Kidney epithelial cell (primary cell): ENCODE results near the gene RSAD1. TPM values are rescaled to one million over a fixed set of nuclear protein-coding genes. Genes with fewer than 3 reads are reported as not detected.

Source experiments
- DNase-seq: peaks from one replicate; pipeline ENCODE4 v3.0.0-alpha.2; 2010; ENCODE audit warnings: low read depth
- H3K27me3 ChIP-seq: 2 replicates; pipeline ENCODE4 v1.6.0; 2011; ENCODE audit warnings: low read length; ENCODE audit not compliant: control insufficient read depth, insufficient read depth
- H3K36me3 ChIP-seq: 2 replicates; pipeline ENCODE4 v1.5.1; 2011; ENCODE audit warnings: low read length; ENCODE audit not compliant: control insufficient read depth, insufficient read depth
- H3K4me3 ChIP-seq: 2 replicates; pipeline ENCODE4 v1.5.1; 2011; ENCODE audit warnings: low read depth, mild to moderate bottlenecking, control low read depth, low read length
- CTCF ChIP-seq: IDR thresholded peaks from 2 replicates; pipeline ENCODE4 v1.5.1; 2011; ENCODE audit warnings: mild to moderate bottlenecking, moderate library complexity, low read length, control low read depth, inconsistent platforms; ENCODE audit not compliant: insufficient read depth, poor library complexity, severe bottlenecking
- total RNA-seq: library from RNA; depleted of rRNA; stranded (reverse); fragments of >200 nt; gene quantifications from 2 replicates; pipeline ENCODE4 v1.2.3, GENCODE V29; 2015

Gene RSAD1
- total RNA-seq, 1 donor from 2014 or later, result 28.4 TPM

DNA sequence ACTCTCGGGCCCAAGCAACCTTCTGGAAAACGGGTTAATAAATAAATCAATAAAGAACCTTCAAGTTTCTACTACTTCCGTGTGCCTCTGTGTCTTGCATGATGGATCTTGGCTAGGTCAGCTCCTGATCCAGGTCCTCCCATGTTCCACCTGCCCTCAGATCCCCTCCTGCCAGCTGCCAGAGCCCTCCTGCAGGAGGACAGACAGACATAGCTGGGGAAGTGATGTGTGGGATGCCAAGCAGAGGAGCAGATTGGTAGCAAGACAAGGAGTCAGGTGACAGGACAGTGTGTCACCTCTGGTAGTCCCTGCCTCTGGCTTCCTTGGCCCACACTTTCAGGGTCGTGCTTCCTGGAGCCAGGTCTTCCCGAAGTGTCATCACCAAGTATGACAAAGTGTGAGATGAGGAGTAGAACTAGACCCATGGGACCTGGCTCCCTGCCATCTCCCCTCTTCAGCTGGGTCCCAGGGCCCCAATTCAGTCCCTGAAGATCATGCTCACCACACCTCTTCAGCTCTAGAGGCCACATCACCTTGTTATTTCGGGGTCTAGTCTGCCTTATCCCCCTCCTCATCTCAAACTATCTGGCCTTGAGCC lies 52.9 kb downstream of the RSAD1 start:
- Histone ChIP-seq H3K27me3 (peaks cover 21% of the 10 kb centered on the region), H3K36me3 (no peaks in the 10 kb centered on the region), H3K4me3 (no peak overlapping the region)
- TF ChIP-seq CTCF, result no peak
- no peak for DNase-seq

- peaks cover 18% of the 10 kb centered on the region for H3K27me3 ChIP-seq
- peak within 1 kb of the TSS; percentile 11 for H3K4me3 ChIP-seq
- H3K36me3 ChIP-seq, result no peaks in the 10 kb centered on the region
- no peak for DNase-seq
- no peak for TF ChIP-seq CTCF
Measured at GRCh38 chr17:50532452-50533024, 53.9 kb downstream of the RSAD1 start, which contains the start of gene EPN3. Gene EPN3, plus strand, starts transcription at chr17:50532735. Its CDS starts 3,822 bp downstream, at chr17:50536557.

- no peak for TF ChIP-seq CTCF
- peak overlapping the region; percentile 11 for H3K4me3 ChIP-seq
- peaks cover 18% of the 10 kb centered on the region for H3K27me3 ChIP-seq
- DNase-seq, result no peak
- H3K36me3 ChIP-seq, result no peaks in the 10 kb centered on the region
Measured at GRCh38 chr17:50533185-50533584, 54.5 kb downstream of the RSAD1 start.

DNA sequence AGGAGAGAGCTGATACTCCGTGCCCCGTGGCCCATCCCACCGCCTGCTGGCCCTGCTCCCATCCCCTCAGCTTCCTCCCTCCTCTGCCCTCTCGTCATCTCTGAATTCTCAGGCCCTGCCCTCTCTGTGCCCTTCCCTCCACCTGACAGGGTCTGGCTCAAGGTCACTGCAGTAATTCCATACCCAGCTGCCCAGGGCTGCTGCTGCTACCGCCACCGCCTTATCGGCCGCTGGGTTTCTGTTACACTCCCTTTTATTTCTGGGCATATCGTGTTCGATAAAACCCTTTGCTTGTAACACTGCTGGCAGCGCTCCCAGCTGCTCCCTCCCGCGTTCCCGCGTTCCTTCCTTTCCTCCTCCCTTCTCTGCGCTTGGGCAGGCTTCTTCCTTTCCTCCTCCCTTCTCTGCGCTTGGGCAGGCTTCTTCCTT lies 55.1 kb downstream of the RSAD1 start:
- H3K36me3 ChIP-seq, result no peaks in the 10 kb centered on the region
- H3K27me3 ChIP-seq, result peaks cover 18% of the 10 kb centered on the region
- DNase-seq, result no peak
- TF ChIP-seq CTCF, result no peak
- H3K4me3 ChIP-seq, result no peak overlapping the region

DNA sequence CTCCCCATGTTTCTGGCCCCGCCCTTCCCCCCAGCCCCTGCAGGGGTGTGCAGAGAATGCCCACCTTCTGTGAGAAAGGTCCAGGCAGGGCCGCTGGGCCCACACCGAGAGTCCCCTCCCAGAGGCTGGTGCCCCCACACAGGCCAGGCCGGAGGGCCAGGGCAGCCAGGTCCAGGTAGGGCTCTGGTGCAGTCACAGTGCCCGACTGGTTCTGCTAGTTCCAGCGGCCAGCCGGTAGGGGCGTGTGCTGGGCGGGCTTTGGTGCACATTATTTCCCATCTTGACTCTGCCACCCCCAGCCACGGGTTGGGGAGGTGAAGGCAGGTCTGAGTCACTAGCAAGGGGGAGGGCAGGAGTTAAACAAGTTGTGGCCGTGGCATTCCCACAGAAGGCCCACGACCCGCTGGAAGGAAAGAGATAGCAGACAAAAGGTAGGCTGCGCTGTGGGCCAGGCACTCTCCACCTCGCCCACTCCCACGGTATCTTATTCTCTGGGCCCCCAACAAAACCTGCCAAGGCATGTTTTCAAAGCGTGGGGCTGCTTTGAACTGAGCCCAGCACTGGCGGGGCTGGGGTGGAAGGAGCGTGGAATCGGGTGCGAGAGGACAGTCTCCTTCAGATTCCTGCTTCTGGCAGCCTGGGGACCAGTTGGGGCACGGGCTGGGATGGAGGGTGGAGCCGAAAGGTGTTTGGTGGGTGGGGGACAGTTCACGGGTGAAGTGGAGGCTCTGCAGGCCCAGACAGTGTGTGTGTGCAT lies 55.7 kb downstream of the RSAD1 start:
- no peak for DNase-seq
- peak; percentile 56 for TF ChIP-seq CTCF
- H3K4me3 ChIP-seq, result no peak overlapping the region
- H3K27me3 ChIP-seq, result peaks cover 16% of the 10 kb centered on the region
- no peaks in the 10 kb centered on the region for H3K36me3 ChIP-seq
